Natural killer cell treated with Interleukin-12 subunit alpha and Interleukin-12 subunit beta and Interleukin-15 and Interleukin-18, amount 100 ng/mL, for 72 hours (primary cell): Measurements from ENCODE around the gene MYL5. TPM values are rescaled to one million over a fixed set of nuclear protein-coding genes. Genes with fewer than 3 reads are reported as not detected.

Experiments
- ATAC-seq, 2 donors: fragments of 150-1000 bp; cut with Tn5 transposase in 1 of 2; sonication (Bioruptor Pico), chemical (Tn5 transposase) in 1 of 2; 2 replicates each; pipeline ENCODE4 v1.10.0; 2021
- DNase-seq: peaks from one replicate; pipeline ENCODE4 v3.0.0; 2022; ENCODE audit warnings: low spot score
- H3K27ac Mint-ChIP-seq, 2 donors: 1 replicate in 1 of 2; 2 replicates in 1 of 2; pipeline ENCODE4 v1.8.0; 2022; ENCODE audit warnings: mixed read lengths in 2 of 2, mild to moderate bottlenecking in 1 of 2, moderate library complexity in 1 of 2
- H3K27me3 Mint-ChIP-seq, 2 donors: 1 replicate in 1 of 2; 2 replicates in 1 of 2; pipeline ENCODE4 v1.8.0; 2022; ENCODE audit warnings: mixed read lengths in 2 of 2
- H3K36me3 Mint-ChIP-seq: one replicate; pipeline ENCODE4 v1.8.0; 2022; ENCODE audit warnings: mixed read lengths
- H3K4me1 Mint-ChIP-seq, 2 donors: 1 replicate in 1 of 2; 2 replicates in 1 of 2; pipeline ENCODE4 v1.8.0; 2022; ENCODE audit warnings: low read depth in 2 of 2, mixed read lengths in 2 of 2, mild to moderate bottlenecking in 1 of 2
- H3K4me3 Mint-ChIP-seq: one replicate; pipeline ENCODE4 v1.8.0; 2022; ENCODE audit warnings: mixed read lengths
- H3K9me3 Mint-ChIP-seq: 2 replicates; pipeline ENCODE4 v1.8.0; 2022; ENCODE audit warnings: mixed read lengths
- total RNA-seq, 2 donors: library from RNA; stranded (reverse); gene quantifications; one replicate each; pipeline ENCODE4 v1.2.3, GENCODE V29; 2022

The MYL5 gene
- total RNA-seq, 2 donors from 2014 or later, result 13.5 to 24.6 TPM

- ATAC-seq, result peak in 1 of 2 donors; percentile 6
- no peak overlapping the region for H3K4me3 Mint-ChIP-seq
- no peaks in the 10 kb centered on the region for H3K36me3 Mint-ChIP-seq
- H3K27ac Mint-ChIP-seq, result no peak overlapping the region
- no peaks in the 10 kb centered on the region for H3K27me3 Mint-ChIP-seq
- peaks cover 31 to 41% of the 10 kb centered on the region in 2 donors for H3K4me1 Mint-ChIP-seq
- no peaks in the 10 kb centered on the region for H3K9me3 Mint-ChIP-seq
- DNase-seq, result no peak
Measured at GRCh38 chr4:717601-718320, 43.4 kb downstream of the MYL5 start.

GRCh38 chr4:718460-718859 lies 44.1 kb downstream of the MYL5 start:
- ATAC-seq (no peak), DNase-seq (no peak)
- no peaks in the 10 kb centered on the region for H3K27me3 Mint-ChIP-seq
- H3K4me3 Mint-ChIP-seq, result no peak overlapping the region
- H3K27ac Mint-ChIP-seq, result no peak overlapping the region
- no peaks in the 10 kb centered on the region for H3K36me3 Mint-ChIP-seq
- H3K4me1 Mint-ChIP-seq, result peaks cover 31 to 46% of the 10 kb centered on the region in 2 donors
- H3K9me3 Mint-ChIP-seq, result no peaks in the 10 kb centered on the region

GRCh38 chr4:720111-720860 lies 45.9 kb downstream of the MYL5 start:
- H3K4me1 Mint-ChIP-seq, result peaks cover 31 to 48% of the 10 kb centered on the region in 2 donors
- H3K27ac Mint-ChIP-seq, result no peak overlapping the region
- H3K9me3 Mint-ChIP-seq, result no peaks in the 10 kb centered on the region
- H3K4me3 Mint-ChIP-seq, result no peak overlapping the region
- H3K27me3 Mint-ChIP-seq, result no peaks in the 10 kb centered on the region
- no peak for ATAC-seq
- H3K36me3 Mint-ChIP-seq, result no peaks in the 10 kb centered on the region
- DNase-seq, result no peak

- Mint-ChIP-seq H3K27me3 (no peaks in the 10 kb centered on the region), H3K4me1 (peaks cover 31 to 50% of the 10 kb centered on the region in 2 donors), H3K9me3 (no peaks in the 10 kb centered on the region), H3K4me3 (no peak overlapping the region), H3K36me3 (no peaks in the 10 kb centered on the region), H3K27ac (peak overlapping the region in 1 of 2 donors; percentile 50)
- DNase-seq (no peak), ATAC-seq (peak in 1 of 2 donors; percentile 19)
Measured at GRCh38 chr4:721261-722168, 47.2 kb downstream of the MYL5 start.

- DNase-seq (no peak), ATAC-seq (no peak)
- peaks cover 39 to 52% of the 10 kb centered on the region in 2 donors for H3K4me1 Mint-ChIP-seq
- no peak overlapping the region for H3K4me3 Mint-ChIP-seq
- H3K27me3 Mint-ChIP-seq, result no peaks in the 10 kb centered on the region
- no peak overlapping the region for H3K27ac Mint-ChIP-seq
- H3K36me3 Mint-ChIP-seq, result no peaks in the 10 kb centered on the region
- H3K9me3 Mint-ChIP-seq, result no peaks in the 10 kb centered on the region
Measured at GRCh38 chr4:722169-722725, 47.9 kb downstream of the MYL5 start.

GRCh38 chr4:722851-723360 lies 48.6 kb downstream of the MYL5 start:
- no peaks in the 10 kb centered on the region for H3K36me3 Mint-ChIP-seq
- DNase-seq (no peak), ATAC-seq (no peak)
- peaks cover 40 to 51% of the 10 kb centered on the region in 2 donors for H3K4me1 Mint-ChIP-seq
- H3K9me3 Mint-ChIP-seq, result no peaks in the 10 kb centered on the region
- H3K27ac Mint-ChIP-seq, result peak overlapping the region in 1 of 2 donors; percentile 62
- no peaks in the 10 kb centered on the region for H3K27me3 Mint-ChIP-seq
- no peak overlapping the region for H3K4me3 Mint-ChIP-seq

- DNase-seq (peak; percentile 29), ATAC-seq (no peak)
- no peak overlapping the region for H3K27ac Mint-ChIP-seq
- no peaks in the 10 kb centered on the region for H3K27me3 Mint-ChIP-seq
- H3K4me3 Mint-ChIP-seq, result no peak overlapping the region
- peaks cover 41 to 53% of the 10 kb centered on the region in 2 donors for H3K4me1 Mint-ChIP-seq
- H3K9me3 Mint-ChIP-seq, result no peaks in the 10 kb centered on the region
- H3K36me3 Mint-ChIP-seq, result no peaks in the 10 kb centered on the region
Measured at GRCh38 chr4:723751-724530, 49.6 kb downstream of the MYL5 start.

GRCh38 chr4:725391-726234 lies 51.3 kb downstream of the MYL5 start:
- Mint-ChIP-seq H3K4me1 (peaks cover 32 to 41% of the 10 kb centered on the region in 2 donors), H3K36me3 (peaks cover 1% of the 10 kb centered on the region), H3K4me3 (no peak overlapping the region), H3K27ac (no peak overlapping the region), H3K9me3 (no peaks in the 10 kb centered on the region), H3K27me3 (no peaks in the 10 kb centered on the region)
- ATAC-seq (no peak), DNase-seq (no peak)

- no peak overlapping the region for H3K4me3 Mint-ChIP-seq
- peaks cover 29 to 40% of the 10 kb centered on the region in 2 donors for H3K4me1 Mint-ChIP-seq
- no peaks in the 10 kb centered on the region for H3K9me3 Mint-ChIP-seq
- no peak for ATAC-seq
- no peak for DNase-seq
- H3K36me3 Mint-ChIP-seq, result peaks cover 4% of the 10 kb centered on the region
- H3K27me3 Mint-ChIP-seq, result no peaks in the 10 kb centered on the region
- peak overlapping the region; percentile 2 to 62 for H3K27ac Mint-ChIP-seq
Measured at GRCh38 chr4:726235-726787, 52.0 kb downstream of the MYL5 start.

- Mint-ChIP-seq H3K27me3 (no peaks in the 10 kb centered on the region), H3K36me3 (peaks cover 4% of the 10 kb centered on the region), H3K27ac (peak overlapping the region; percentile 2 to 62), H3K4me3 (no peak overlapping the region), H3K4me1 (peaks cover 23 to 36% of the 10 kb centered on the region in 2 donors), H3K9me3 (no peaks in the 10 kb centered on the region)
- ATAC-seq (no peak), DNase-seq (peak; percentile 5)
Measured at GRCh38 chr4:726838-727237, 52.5 kb downstream of the MYL5 start.

GRCh38 chr4:727576-727975 lies 53.2 kb downstream of the MYL5 start:
- DNase-seq, result peak; percentile 45
- peaks cover 4% of the 10 kb centered on the region for H3K36me3 Mint-ChIP-seq
- no peak overlapping the region for H3K4me3 Mint-ChIP-seq
- H3K4me1 Mint-ChIP-seq, result peaks cover 20 to 32% of the 10 kb centered on the region in 2 donors
- no peaks in the 10 kb centered on the region for H3K27me3 Mint-ChIP-seq
- peak overlapping the region in 1 of 2 donors; percentile 66 for H3K27ac Mint-ChIP-seq
- no peaks in the 10 kb centered on the region for H3K9me3 Mint-ChIP-seq
- no peak for ATAC-seq
